ENCODE measurements around the gene OLAH. TPM values are rescaled to one million over a fixed set of nuclear protein-coding genes. Genes with fewer than 3 reads are reported as not detected.
A peak's percentile ranks its signal among the peaks of the same experiment; 100 is the strongest.
"Not testable (repeated sequence)": the region's sequence is repeated elsewhere in the genome, so short reads cannot be mapped to it uniquely, and the experiment has no call there.

The OLAH gene
- total RNA-seq, result not detected

DNA sequence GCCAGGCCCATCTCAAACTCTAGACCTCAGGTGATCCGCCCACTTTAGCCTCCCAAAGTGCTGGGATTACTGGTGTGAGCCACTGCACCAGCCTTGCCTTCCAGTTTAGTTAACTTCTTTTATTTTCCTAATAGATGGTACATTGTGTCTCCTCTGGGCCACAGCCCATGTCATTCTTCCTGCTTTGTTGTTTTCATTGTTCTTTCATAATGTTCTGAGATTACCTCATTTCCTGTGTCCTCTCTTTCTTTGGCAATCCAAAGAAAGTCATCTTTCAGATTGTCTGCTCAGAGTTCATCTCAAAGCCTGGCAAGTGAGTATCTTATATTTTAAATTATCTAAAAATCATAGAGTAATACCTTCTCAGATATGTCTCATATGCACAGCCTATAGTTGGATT lies at the start of gene OLAH:
Gene OLAH (plus strand): TSS at position 270 of the 400 bp plus-strand sequence. CDS start 3,346 bp downstream, outside the sequence.
- no peak for DNase-seq (ENCODE audit: low read depth in 2 of 3, low spot score in 2 of 3)

DNA sequence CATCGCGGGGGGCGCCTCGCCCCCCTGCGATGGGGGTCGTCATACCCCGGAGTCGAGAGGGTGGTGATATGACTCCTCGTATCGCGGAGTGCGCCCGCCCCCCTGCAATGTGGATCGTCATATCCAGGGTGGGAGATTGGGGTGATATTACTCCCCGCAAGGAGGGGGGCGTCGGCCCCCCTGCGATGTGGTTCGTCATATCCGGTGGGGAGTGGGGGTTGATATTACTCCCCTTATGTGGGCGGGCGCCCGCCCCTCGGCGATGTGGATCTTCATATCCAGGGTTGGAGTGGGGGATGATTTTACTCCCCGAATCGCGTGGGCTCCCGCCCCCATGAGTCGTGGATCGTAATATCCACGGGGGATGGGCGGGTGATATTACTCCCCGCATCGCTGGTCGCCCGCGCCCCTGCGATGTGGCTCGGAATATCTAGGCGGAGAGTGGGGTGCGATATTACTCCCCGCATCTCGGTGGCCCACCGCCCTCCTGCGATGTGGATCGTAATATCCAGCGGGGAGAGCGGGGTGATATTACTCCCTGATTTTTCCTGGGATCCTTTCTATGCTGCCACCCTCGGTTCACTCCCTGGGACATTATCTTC lies 47.7 kb upstream of the OLAH start:
- no peak for DNase-seq (ENCODE audit: low read depth in 2 of 3, low spot score in 2 of 3)

DNA sequence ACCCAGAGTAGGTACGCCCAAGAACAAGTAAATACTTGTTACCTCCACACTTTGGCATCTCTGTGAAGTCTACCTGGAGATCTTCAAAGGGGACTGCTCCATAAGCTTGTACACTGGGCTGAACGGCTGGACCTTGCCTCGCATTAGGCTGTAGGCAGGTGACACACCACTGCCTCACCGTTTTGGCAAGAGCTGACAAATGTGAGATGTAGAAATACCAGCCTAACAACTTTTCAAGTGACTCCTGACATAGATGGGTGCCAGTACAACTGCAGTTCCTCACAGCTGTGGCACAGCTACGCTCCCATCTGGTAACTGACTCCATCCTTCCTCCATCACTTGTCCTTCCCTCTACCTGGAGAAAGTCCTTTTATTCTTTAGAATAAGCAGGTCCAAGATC lies 30.2 kb upstream of the OLAH start:
- DNase-seq (ENCODE audit: low read depth in 2 of 3, low spot score in 2 of 3), result not testable (repeated sequence)

DNA sequence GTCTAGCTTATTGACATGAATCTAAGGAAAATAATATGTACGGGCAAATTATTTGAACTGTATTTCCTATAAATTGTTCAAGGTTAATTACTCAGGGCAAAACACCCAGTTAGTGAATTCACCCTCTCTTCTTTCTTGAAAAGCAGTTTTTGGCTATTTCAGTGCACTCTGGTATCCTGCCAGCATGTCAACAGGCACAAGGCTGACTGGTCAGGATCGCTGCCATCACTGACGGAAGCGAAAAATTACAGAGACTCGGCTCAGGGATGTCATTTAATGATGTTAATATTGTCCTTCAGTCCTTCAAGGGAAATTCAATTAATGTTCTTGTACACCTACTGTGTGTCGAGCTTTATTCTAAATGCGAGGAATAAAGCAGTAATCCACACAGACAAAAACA lies 28.3 kb upstream of the OLAH start:
- DNase-seq (ENCODE audit: low read depth in 2 of 3, low spot score in 2 of 3), result no peak

DNA sequence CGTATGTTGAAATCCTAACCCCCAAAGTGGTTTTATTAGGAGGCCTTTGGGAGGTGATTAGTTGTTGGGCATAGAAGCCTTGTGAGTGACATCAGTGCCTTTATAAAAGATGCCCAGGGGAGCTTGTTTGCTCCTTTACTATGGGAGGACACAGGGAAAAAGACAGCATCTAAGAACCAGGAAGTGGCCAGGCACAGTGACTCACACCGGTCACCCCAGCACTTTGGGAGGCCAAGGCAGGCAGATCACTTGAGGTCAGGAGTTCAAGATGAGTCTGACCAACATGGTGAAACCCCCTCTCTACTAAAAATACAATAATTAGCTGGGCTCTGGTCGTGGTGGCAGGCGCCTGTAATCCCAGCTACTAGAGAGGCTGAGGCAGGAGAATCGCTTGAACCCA lies 22.8 kb upstream of the OLAH start:
- not testable (repeated sequence) for DNase-seq (ENCODE audit: low read depth in 2 of 3, low spot score in 2 of 3)

DNA sequence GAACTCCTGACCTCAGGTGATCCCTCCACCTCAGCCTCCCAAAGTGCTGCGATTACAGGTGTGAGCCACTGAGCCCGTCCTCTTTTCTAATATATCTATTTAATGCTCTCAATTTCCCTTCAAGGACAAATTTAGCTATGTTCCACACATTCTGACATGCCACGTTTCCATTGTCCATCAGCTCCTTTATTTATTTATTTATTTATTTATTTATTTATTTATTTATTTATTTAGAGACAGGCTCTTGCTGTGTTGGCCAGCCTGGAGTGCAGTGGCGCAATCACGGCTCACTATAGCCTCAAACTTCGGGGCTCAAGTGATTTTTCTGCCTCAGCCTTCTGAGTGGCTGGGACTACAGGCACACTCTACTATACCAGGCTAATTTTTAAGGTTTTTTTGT lies 20.7 kb upstream of the OLAH start:
- DNase-seq (ENCODE audit: low read depth in 2 of 3, low spot score in 2 of 3), result not testable (repeated sequence)

DNA sequence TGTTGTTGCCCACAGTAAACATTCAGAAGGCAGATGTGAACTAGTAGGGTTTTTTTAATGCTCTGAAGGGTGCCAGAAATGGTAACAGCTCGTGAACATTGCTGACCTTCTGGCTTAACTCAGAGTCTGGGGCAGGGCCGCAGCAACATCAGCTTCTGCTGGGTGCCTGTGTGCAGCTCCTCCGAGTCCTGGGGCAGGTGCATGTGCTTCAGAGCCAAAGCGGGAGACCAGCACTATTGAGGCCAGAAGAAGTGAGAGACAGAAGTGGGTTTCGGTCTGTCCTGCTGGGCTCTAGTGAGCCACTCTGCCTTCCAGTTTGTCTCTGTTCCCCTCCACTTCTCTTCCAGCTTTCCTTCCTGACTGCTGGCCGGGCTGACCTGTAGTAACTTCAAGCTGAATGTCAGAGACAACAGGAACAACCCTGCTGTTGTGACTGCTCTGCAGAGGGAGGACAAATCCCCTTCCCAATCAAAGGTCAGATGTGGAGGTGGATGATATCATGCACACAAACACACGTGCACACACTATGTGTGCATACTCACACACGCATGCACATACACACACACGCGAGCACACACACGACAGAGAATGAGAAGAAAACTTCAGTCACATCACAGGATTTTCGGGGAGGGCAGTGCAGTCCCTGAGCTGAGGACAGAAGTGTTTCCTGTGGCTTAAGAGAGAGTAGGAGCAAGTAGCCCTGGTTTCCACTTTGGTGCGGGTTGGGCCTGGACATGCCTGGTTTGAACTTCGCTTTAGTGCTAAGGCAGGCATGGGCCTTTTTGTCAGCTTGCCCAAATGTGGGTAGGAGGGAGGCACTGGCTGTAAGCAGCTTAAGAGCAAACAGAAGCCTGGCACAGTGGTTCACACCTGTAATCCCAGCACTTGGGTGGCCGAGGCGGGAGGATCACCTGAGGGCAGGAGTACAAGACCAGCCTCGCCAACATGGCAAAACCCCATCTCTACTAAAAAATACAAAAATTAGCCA lies 19.4 kb upstream of the OLAH start:
- DNase-seq (ENCODE audit: low read depth in 2 of 3, low spot score in 2 of 3), result not testable (repeated sequence)

DNA sequence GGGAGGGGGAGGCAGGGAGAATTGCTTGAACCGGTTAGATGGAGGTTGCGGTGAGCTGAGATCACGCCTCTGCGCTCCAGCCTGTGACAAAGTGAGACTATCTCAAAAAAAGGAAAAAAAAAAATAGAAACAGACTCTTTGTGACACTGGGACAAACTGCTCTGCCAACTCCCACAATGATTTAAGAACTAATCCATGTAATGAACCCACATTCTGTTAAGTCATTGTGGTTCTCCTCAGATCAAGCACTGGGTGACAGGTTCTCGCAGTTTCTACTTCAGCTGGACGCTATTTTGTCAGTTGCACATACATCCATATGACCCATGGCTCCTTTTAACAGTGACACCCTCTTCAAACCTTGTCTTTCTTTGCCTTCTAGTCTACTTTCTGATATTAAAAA lies 18.7 kb upstream of the OLAH start:
- peak in 2 of 3 donors; percentile 10 to 62 for DNase-seq (ENCODE audit: low read depth in 2 of 3, low spot score in 2 of 3)

DNA sequence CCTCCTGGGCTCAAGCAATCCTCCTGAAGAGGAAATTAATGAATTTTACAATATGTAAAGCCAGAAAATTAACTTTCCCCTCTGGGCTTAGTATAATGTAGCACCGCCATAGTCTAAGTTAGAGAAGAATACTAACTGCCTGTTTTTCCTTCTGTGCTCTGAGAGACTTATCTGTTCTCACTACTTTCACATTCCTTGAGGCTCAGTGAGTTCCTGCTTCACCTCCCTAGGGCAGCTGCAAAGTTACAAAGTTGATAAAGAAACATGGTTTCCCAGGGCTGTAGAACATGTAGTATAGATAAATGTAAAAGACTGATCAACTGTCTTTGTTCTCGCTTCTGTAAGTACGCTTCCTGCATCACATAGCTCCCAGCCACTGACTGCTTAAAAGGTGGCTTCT lies 16.0 kb upstream of the OLAH start:
- DNase-seq (ENCODE audit: low read depth in 2 of 3, low spot score in 2 of 3), result no peak

DNA sequence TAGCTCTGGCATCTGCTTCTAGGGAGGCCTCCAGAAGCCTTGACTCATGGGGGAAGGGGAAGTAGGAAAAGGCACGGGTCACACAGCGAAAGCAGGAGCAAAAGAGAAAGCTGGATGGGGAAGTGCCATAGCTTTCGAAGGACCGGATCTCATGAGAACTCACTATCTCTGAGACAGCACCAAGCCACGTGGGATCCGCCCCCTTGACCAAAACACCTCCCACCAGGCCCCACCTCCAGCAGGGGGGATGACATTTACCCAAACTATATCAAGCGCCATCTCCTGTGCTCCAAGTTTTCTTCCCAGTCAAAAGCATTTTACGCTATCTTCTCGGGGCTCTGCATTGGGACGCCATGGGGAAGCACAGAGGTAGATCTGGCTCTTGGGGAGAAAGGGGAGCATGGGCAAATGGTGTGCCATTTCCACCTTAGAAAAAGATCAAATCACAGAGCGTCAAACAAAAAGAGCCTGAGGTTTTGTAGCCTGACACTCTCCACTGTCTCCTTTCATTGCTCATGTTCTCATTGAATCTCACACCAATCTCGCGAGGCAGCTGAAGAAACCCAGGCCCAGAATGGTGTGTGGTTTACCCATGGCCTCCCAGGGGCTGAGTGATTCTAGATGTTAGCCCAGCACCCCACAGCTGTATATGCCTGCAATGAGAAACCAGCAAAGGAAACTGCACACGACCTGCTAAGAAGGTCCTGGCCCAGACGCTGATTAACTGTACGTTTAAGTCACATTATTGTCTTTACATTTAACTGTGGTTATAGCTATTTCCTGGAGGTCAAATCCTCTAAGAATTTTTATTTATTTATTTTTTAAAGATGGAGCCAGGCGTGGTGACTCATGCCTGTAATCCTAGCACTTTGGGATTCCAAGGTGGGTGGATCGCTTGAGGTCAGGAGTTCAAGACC lies 8.1 kb upstream of the OLAH start:
- DNase-seq (ENCODE audit: low read depth in 2 of 3, low spot score in 2 of 3), result peak in 2 of 3 donors; percentile 23 to 42

DNA sequence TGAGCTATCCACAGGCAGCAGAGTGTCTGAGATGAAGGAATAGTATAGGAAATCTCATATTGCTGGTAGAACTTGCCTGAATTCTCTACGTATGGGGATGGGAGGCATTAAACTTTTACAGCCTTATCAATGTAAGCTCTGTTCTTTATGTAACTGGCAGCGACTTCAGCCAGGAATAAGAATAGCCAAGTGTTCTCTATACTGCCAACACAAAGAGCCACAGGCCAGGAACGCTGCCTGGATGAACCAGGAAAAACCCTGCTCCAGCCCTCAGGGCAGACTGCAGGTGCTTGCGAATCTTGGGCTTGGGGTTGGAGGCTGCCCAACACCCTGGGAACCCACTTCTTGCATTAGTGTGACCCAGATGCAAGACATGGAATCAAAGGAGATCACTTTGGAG lies 6.1 kb upstream of the OLAH start:
- DNase-seq (ENCODE audit: low read depth in 2 of 3, low spot score in 2 of 3), result no peak

DNA sequence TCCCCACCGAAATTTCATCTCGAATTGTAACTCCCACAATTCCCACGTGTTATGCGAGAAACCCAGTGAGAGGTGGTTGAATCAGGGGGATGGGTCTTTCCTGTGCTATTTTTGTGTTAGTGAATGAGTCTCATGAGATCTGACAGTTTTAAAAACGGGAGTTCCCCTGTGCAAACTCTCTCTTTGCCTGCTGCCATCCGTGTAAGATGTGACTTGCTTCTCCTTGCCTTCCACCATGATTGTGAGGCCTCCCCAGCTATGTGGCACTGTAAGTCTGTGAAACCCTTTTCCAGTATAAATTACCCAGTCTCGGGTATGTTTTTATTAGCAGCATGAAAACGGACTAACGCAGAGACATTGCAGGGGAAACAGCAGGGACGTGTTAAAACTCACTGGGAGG lies 5.3 kb upstream of the OLAH start:
- DNase-seq (ENCODE audit: low read depth in 2 of 3, low spot score in 2 of 3), result no peak

DNA sequence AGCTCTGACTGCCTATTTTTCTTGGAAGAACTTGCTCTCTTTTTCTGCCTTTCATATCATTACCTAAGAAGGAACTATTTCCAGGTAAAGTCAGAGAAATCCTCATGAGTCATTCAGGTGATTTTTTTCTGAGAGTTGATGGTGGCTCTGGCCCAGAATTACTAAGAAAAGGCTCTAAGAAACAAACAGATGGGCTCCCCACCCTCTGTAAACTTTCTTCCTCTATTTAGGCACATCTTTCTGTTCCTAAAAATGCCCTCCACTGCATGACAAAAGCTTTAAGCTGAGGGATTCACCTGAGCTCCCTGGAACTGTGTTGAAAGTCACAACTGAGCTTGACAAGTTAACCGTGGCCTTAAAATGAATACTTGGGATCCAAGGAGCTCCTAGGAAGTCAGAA lies 1.6 kb downstream of the OLAH start:
- DNase-seq (ENCODE audit: low read depth in 2 of 3, low spot score in 2 of 3), result no peak

DNA sequence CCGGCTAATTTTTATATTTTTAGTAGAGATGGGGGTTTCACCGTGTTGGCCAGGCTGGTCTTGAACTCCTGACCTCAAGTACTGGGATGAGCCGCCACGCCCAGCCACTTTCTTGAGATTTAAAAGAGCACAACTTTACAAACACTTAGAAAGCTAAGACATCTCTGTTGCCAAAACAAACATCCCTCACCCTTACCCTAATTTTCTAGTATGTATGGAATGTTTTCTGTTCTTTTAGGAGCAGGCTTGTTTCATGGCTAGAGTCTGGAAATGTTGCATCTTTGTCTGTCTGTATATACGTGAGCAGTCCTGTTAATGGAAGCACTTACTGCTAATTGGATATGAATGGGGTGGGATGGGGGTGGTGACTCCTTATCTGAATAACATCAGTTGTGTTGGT lies 2.9 kb downstream of the OLAH start:
- DNase-seq (ENCODE audit: low read depth in 2 of 3, low spot score in 2 of 3), result no peak

DNA sequence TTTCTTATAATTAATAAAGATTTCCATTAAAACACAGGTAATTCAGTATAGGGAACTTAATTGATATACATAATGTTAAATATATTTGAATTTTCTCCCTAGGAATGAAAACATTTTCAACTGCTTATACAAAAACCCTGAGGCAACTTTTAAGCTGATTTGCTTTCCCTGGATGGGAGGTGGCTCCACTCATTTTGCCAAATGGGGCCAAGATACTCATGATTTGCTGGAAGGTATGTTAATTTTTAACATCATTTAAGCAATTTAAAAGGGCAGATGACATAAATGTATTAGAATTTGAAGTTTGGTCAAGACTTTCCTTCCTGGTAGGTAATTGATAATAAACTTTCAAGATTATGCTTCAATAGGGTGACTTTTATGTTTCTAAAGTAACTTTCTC lies 5.8 kb downstream of the OLAH start:
- DNase-seq (ENCODE audit: low read depth in 2 of 3, low spot score in 2 of 3), result no peak

DNA sequence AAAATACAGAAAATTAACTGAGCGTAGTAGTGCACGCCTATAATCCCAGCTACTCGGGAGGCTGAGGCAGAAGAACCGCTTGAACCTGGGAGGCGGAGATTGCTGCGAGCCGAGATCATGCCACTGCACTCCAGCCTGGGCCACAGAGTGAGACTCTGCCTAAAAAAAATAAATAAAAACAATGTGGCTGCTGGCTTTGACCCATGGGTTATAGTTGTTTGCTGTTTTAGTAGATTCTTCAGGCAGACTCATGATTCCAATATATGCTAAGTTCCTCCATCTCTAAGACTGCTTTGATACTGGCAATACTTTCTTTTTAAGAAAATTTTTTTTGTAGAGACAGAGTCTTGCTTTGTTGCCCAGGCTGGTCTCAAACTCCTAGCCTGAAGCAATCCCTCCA lies 8.4 kb downstream of the OLAH start:
- no peak for DNase-seq (ENCODE audit: low read depth in 2 of 3, low spot score in 2 of 3)

DNA sequence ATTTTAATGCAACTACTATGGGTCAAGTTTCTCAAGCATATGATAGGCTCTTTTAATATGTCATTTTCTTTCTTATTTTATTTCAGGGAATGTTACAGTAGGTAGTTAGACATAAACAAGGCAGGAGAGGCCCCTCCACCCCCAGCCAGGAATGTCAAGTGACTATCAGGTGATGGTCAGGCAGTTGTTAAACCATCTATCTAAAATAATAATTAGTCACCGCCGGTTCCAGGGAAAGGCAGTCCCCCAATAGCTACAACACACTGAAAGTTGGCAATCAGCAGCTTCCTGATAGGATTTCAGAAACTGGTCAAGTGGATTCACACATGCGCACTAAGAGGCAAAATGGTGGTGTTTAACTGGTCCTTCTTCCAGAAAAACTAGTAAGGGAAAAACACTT lies 9.3 kb downstream of the OLAH start:
- no peak for DNase-seq (ENCODE audit: low read depth in 2 of 3, low spot score in 2 of 3)

DNA sequence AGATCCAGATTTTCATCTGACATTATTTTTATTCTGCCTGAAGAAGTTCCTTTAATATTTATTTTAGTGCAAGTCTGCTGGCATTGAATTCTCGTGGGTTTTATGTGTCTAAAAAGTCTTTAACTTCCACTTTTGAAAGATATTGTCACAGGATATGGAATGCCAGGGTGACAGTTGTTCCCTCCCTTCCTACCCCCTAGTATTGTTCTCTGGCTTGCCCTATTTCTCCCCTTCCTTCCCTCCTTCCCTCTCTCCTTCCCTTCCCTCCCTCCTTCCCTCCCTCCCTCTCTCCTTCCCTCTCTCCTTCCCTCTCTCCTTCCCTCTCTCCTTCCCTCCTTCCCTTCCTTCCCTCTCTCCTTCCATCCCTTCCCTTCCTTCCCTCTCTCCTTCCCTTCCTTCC lies 14.9 kb downstream of the OLAH start:
- DNase-seq (ENCODE audit: low read depth in 2 of 3, low spot score in 2 of 3), result no peak

DNA sequence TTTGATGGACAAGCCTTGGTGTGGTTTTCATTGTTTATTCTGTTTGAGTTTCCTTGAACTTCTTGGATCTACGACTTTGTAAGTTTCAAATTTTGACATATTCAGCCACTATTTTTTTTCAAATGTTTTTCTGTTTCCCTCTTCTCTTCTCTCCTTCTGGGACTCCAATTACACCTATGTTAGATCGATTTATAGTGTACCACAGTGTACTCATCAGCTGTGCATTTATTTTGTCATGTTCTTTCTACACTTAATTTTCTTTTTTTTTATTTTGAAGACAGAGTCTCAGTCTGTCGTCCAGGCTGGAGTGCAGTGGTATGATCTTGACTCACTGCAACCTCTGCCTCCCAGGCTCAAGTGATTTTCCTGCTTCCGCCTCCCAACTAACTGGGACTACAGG lies 16.2 kb downstream of the OLAH start:
- DNase-seq (ENCODE audit: low read depth in 2 of 3, low spot score in 2 of 3), result no peak

DNA sequence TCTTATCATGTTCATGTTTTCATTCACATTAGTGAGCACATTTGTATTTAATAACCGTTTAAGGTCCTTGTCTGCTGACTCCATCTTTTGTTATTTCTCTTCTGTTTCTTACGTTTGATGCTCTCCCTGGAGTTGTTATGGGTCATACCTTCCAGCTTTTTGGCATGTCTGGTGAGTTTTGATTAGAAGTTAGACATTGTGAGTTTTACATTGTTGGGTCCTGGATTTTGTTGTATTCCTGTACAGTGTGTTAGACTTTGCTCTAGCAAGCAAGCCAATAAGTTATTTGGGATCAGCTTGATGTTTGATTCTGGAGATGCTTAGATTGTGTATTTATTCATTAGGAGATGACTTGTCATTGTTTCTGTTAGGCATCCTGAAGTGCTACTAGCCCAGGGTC lies 16.9 kb downstream of the OLAH start:
- no peak for DNase-seq (ENCODE audit: low read depth in 2 of 3, low spot score in 2 of 3)

DNA sequence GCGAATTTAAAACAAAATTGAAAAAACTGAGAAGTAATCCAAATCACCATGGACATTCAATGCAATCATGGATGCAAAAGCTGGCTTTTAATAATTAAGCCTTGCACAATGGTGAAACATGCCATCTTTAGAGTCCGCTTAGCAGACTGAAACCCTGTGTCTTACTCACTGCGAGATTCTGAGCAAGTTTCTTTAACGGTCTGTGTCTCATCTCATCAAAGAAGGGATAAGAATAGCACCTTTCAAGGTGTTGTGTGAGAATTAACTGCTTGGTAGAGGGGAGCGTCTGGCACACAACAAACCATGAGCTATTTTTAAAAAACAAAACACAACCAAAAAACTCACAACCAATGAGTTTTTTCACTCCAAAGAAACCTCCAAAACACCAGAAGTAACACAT lies 23.4 kb downstream of the OLAH start:
- no peak for DNase-seq (ENCODE audit: low read depth in 2 of 3, low spot score in 2 of 3)

Measured in hematopoietic multipotent progenitor cell (in vitro differentiated cells).